Sigmoid colon (tissue), 7 donors: ENCODE results near the gene GRIA1. TPM values are rescaled to one million over a fixed set of nuclear protein-coding genes. Genes with fewer than 3 reads are reported as not detected.

Experiments used
- DNase-seq: peaks from one replicate; pipeline ENCODE4 v3.0.0-alpha.2; 2019
- H3K27ac ChIP-seq, 4 donors: fragments of 200-600 bp; sonication (generic); one replicate each; pipeline ENCODE4 v1.5.1; 2016 to 2019; ENCODE audit warnings: mild to moderate bottlenecking in 1 of 4
- H3K27me3 ChIP-seq, 3 donors: fragments of 200-600 bp; sonication (generic); one replicate each; pipeline ENCODE4 v1.5.1; 2019; ENCODE audit warnings: mild to moderate bottlenecking in 1 of 3
- H3K36me3 ChIP-seq, 4 donors: fragments of 200-600 bp; sonication (generic); one replicate each; pipeline ENCODE4 v1.5.1; 2016 to 2019
- H3K4me1 ChIP-seq, 4 donors: fragments of 200-600 bp; sonication (generic); one replicate each; pipeline ENCODE4 v1.5.1; 2017 to 2019
- H3K4me3 ChIP-seq, 4 donors: fragments of 200-600 bp; sonication (generic); one replicate each; pipeline ENCODE4 v1.5.1; 2017 to 2019; ENCODE audit warnings: mild to moderate bottlenecking in 2 of 4, moderate library complexity in 1 of 4
- H3K9me3 ChIP-seq, 4 donors: fragments of 200-600 bp in 3 of 4; sonication (generic) in 3 of 4; one replicate each; pipeline versions ENCODE4 v1.5.1 to v1.6.1; 2013 to 2019
- CTCF ChIP-seq, 4 experiments: fragments of 450-650 bp in 3 of 4; fragments of 200-600 bp in 1 of 4; IDR thresholded peaks; one replicate each; pipeline ENCODE4 v1.5.1; 2016 to 2019; ENCODE audit warnings: antibody characterized with exemption in 4 of 4, mild to moderate bottlenecking in 3 of 4, moderate library complexity in 2 of 4
- EP300 ChIP-seq, 4 donors: sonication (generic); formaldehyde crosslinking; IDR thresholded peaks; one replicate each; pipeline ENCODE4 v1.6.1; 2017; ENCODE audit warnings: antibody characterized with exemption in 4 of 4
- POLR2A ChIP-seq, 2 donors: fragments of 450-650 bp; IDR thresholded peaks; one replicate each; pipeline ENCODE4 v1.6.1; 2016; ENCODE audit warnings: antibody characterized with exemption in 2 of 2, mild to moderate bottlenecking in 2 of 2, moderate library complexity in 2 of 2
- POLR2AphosphoS5 ChIP-seq, 4 donors: sonication (generic); formaldehyde crosslinking; IDR thresholded peaks; one replicate each; pipeline ENCODE4 v1.6.1; 2017; ENCODE audit warnings: antibody characterized with exemption in 4 of 4
- WGBS, 2 donors: extraction: QIAGEN DNeasy Blood & Tissue Kit; methylation state at CpG; one replicate each; pipeline ENCODE4 v1.1.7; 2013; 5-methylcytosine and 5-hydroxymethylcytosine counted together
- intact Hi-C: fragments of 100-400 bp; cut with DNase I; formaldehyde crosslinking; loops from one replicate; pipeline ENCODE4 v1.15.1; 2023
- polyA plus RNA-seq, 3 donors: library from polyadenylated mRNA; stranded (reverse); fragments of 200-250 nt; gene quantifications; one replicate each; pipeline ENCODE4 v1.2.3, GENCODE V29; 2013
- total RNA-seq, 4 donors: library from RNA; depleted of rRNA; stranded (reverse); fragments of >200 nt; gene quantifications; one replicate each; pipeline ENCODE4 v1.1.0, GENCODE V29; 2016
- donor health status: healthy with polysubstance abuse.
- donor health status: Bipolar disorder and iron deficiency.
- donor health status: healthy.

GRIA1 gene
- total and polyA plus RNA-seq, 7 donors = under 0.01 to 1.5 (median 0.51) TPM; not detected in 1

- DNase-seq = no peak
- Histone ChIP-seq H3K36me3 (no peaks in the 10 kb centered on the region), H3K4me3 (no peak overlapping the region), H3K27me3 (no peaks in the 10 kb centered on the region), H3K4me1 (no peaks in the 10 kb centered on the region), H3K9me3 (no peaks in the 10 kb centered on the region), H3K27ac (no peak overlapping the region)
- WGBS, 2 donors = 14 to 57% methylated on average over 1 of the region's 1 CpG
- intact Hi-C loops = no loop called here
- TF ChIP-seq CTCF (IDR thresholded peaks at IDR 0.05) (no peak), EP300 (IDR thresholded peaks at IDR 0.05) (no peak), POLR2A (IDR thresholded peaks at IDR 0.05) (no peak), POLR2AphosphoS5 (IDR thresholded peaks at IDR 0.05) (no peak)
These were observed 43.6 kb downstream of the GRIA1 start for GRCh38 chr5:153534102-153534501.

- no peak for TF ChIP-seq CTCF (IDR thresholded peaks at IDR 0.05)
- intact Hi-C loops = no loop called here
- WGBS, 2 donors = 83 to 84% methylated on average over 8 of the region's 8 CpGs
- H3K36me3 ChIP-seq = no peaks in the 10 kb centered on the region
- H3K27ac ChIP-seq = no peak overlapping the region
- DNase-seq = no peak
- H3K9me3 ChIP-seq = no peaks in the 10 kb centered on the region
- no peaks in the 10 kb centered on the region for H3K4me1 ChIP-seq
- no peaks in the 10 kb centered on the region for H3K27me3 ChIP-seq
- no peak overlapping the region for H3K4me3 ChIP-seq
These were observed 46.7 kb downstream of the GRIA1 start for GRCh38 chr5:153537207-153537606.

- Histone ChIP-seq H3K36me3 (no peaks in the 10 kb centered on the region), H3K4me3 (no peak overlapping the region), H3K9me3 (no peaks in the 10 kb centered on the region), H3K27me3 (no peaks in the 10 kb centered on the region), H3K27ac (no peak overlapping the region), H3K4me1 (no peaks in the 10 kb centered on the region)
- intact Hi-C loops = no loop called here
- WGBS, 2 donors = 46 to 69% methylated on average over 4 of the region's 4 CpGs
- no peak for DNase-seq
- no peak for TF ChIP-seq POLR2A (IDR thresholded peaks at IDR 0.05)
- no peak for TF ChIP-seq CTCF (IDR thresholded peaks at IDR 0.05)
- no peak for TF ChIP-seq POLR2AphosphoS5 (IDR thresholded peaks at IDR 0.05)
- no peak for TF ChIP-seq EP300 (IDR thresholded peaks at IDR 0.05)
These were observed 49.5 kb downstream of the GRIA1 start for GRCh38 chr5:153539983-153540382.

GRCh38 chr5:153542536-153542935 lies 52.1 kb downstream of the GRIA1 start:
- 71 to 75% methylated on average over 1 of the region's 1 CpG for WGBS, 2 donors
- H3K4me1 ChIP-seq = no peaks in the 10 kb centered on the region
- no peaks in the 10 kb centered on the region for H3K9me3 ChIP-seq
- TF ChIP-seq POLR2AphosphoS5 (IDR thresholded peaks at IDR 0.05) = no peak
- no peak for TF ChIP-seq CTCF (IDR thresholded peaks at IDR 0.05)
- no peak for TF ChIP-seq EP300 (IDR thresholded peaks at IDR 0.05)
- no peak for TF ChIP-seq POLR2A (IDR thresholded peaks at IDR 0.05)
- H3K4me3 ChIP-seq = no peak overlapping the region
- no peak for DNase-seq
- no peaks in the 10 kb centered on the region for H3K27me3 ChIP-seq
- intact Hi-C loops = no loop called here
- no peak overlapping the region for H3K27ac ChIP-seq
- H3K36me3 ChIP-seq = no peaks in the 10 kb centered on the region

- no peak for DNase-seq
- no peaks in the 10 kb centered on the region for H3K36me3 ChIP-seq
- H3K27ac ChIP-seq = no peak overlapping the region
- TF ChIP-seq EP300 (IDR thresholded peaks at IDR 0.05) (no peak), POLR2AphosphoS5 (IDR thresholded peaks at IDR 0.05) (no peak), CTCF (IDR thresholded peaks at IDR 0.05) (no peak), POLR2A (IDR thresholded peaks at IDR 0.05) (no peak)
- H3K9me3 ChIP-seq = no peaks in the 10 kb centered on the region
- no peaks in the 10 kb centered on the region for H3K4me1 ChIP-seq
- no peaks in the 10 kb centered on the region for H3K27me3 ChIP-seq
- no peak overlapping the region for H3K4me3 ChIP-seq
- intact Hi-C loops = no loop called here
These were observed 52.8 kb downstream of the GRIA1 start for GRCh38 chr5:153543288-153543687.
